ENCODE measurements around the gene SLC49A4.

The SLC49A4 gene

GRCh38 chr3:122911901-122912300, 117.0 kb downstream of the SLC49A4 start:
- no peak for DNase-seq

GRCh38 chr3:122912772-122913538, 118.1 kb downstream of the SLC49A4 start:
- no peak for DNase-seq

- no peak for DNase-seq
These were observed 118.8 kb downstream of the SLC49A4 start for GRCh38 chr3:122913539-122914100.

GRCh38 chr3:122915300-122916055, 120.6 kb downstream of the SLC49A4 start:
- DNase-seq = no peak

- DNase-seq = no peak
These were observed 121.2 kb downstream of the SLC49A4 start for GRCh38 chr3:122916084-122916483.

- no peak for DNase-seq
These were observed 121.7 kb downstream of the SLC49A4 start for GRCh38 chr3:122916580-122916979.

GRCh38 chr3:122917412-122917811, 122.5 kb downstream of the SLC49A4 start:
- DNase-seq = no peak

GRCh38 chr3:122918576-122919290, 123.9 kb downstream of the SLC49A4 start:
- no peak for DNase-seq

- DNase-seq = no peak
These were observed 124.4 kb downstream of the SLC49A4 start for GRCh38 chr3:122919291-122919610.

GRCh38 chr3:122920986-122921385, 126.1 kb downstream of the SLC49A4 start:
- DNase-seq = no peak

- peak; percentile 7 for DNase-seq
These were observed 127.2 kb downstream of the SLC49A4 start for GRCh38 chr3:122921791-122922651.

GRCh38 chr3:122923611-122924010, 128.7 kb downstream of the SLC49A4 start:
- DNase-seq = no peak

- no peak for DNase-seq
These were observed 129.2 kb downstream of the SLC49A4 start for GRCh38 chr3:122924056-122924455.

GRCh38 chr3:122925756-122926155, 130.9 kb downstream of the SLC49A4 start:
- no peak for DNase-seq

GRCh38 chr3:122926322-122926721, 131.5 kb downstream of the SLC49A4 start:
- no peak for DNase-seq

GRCh38 chr3:122926811-122927210, 131.9 kb downstream of the SLC49A4 start:
- no peak for DNase-seq

GRCh38 chr3:122927726-122928125, 132.9 kb downstream of the SLC49A4 start:
- no peak for DNase-seq

- no peak for DNase-seq
These were observed 133.7 kb downstream of the SLC49A4 start for GRCh38 chr3:122928396-122929187.

- DNase-seq = no peak
These were observed 134.6 kb downstream of the SLC49A4 start for GRCh38 chr3:122929188-122930062.
